Gastrocnemius medialis (tissue), 4 donors: ENCODE measurements around the gene EPSTI1. TPM values are rescaled to one million over a fixed set of nuclear protein-coding genes. Genes with fewer than 3 reads are reported as not detected.
"Not testable (repeated sequence)": the region's sequence is repeated elsewhere in the genome, so short reads cannot be mapped to it uniquely, and the experiment has no call there.

ENCODE experiments used
- ATAC-seq, 2 donors: fragments of 150-250 bp; one replicate each; pipeline ENCODE4 v1.9.1; 2016
- DNase-seq, 2 donors: peaks; one replicate each; pipeline ENCODE4 v3.0.0-alpha.2; 2019
- H3K27ac ChIP-seq, 4 donors: fragments of 200-600 bp; sonication (generic); 1 replicate in 1 of 4; 2 replicates in 3 of 4; pipeline ENCODE4 v1.5.1; 2016 to 2018; ENCODE audit warnings: mild to moderate bottlenecking in 2 of 4, moderate library complexity in 1 of 4
- H3K27me3 ChIP-seq, 3 donors: fragments of 200-600 bp; sonication (generic) in 2 of 3; 1 replicate in 1 of 3; 2 replicates in 2 of 3; pipeline versions ENCODE4 v1.5.1 to v1.6.0; 2016 to 2019; ENCODE audit warnings: mild to moderate bottlenecking in 1 of 3, moderate library complexity in 1 of 3
- H3K36me3 ChIP-seq, 2 donors: fragments of 200-600 bp; sonication (generic) in 1 of 2; one replicate each; pipeline ENCODE4 v1.5.1; 2017 to 2018
- H3K4me1 ChIP-seq, 2 donors: fragments of 200-600 bp; sonication (generic) in 1 of 2; one replicate each; pipeline ENCODE4 v1.5.1; 2016 to 2017; ENCODE audit warnings: mild to moderate bottlenecking in 2 of 2
- H3K4me3 ChIP-seq, 4 donors: fragments of 200-600 bp; sonication (generic) in 3 of 4; 1 replicate in 1 of 4; 2 replicates in 3 of 4; pipeline ENCODE4 v1.5.1; 2016 to 2019; ENCODE audit warnings: mild to moderate bottlenecking in 2 of 4
- H3K9me3 ChIP-seq, 3 donors: fragments of 200-600 bp; sonication (generic) in 2 of 3; 1 replicate in 1 of 3; 2 replicates in 2 of 3; pipeline ENCODE4 v1.5.1; 2016 to 2019
- CTCF ChIP-seq, 5 experiments: fragments of 450-650 bp in 3 of 5; fragments of 200-600 bp in 2 of 5; sonication (generic) in 2 of 5; IDR thresholded peaks in 4 of 5; conservative IDR thresholded peaks in 1 of 5; 1 replicate in 4 of 5; 2 replicates in 1 of 5; pipeline ENCODE4 v1.5.1; 2016 to 2019; ENCODE audit warnings: antibody characterized with exemption in 5 of 5, mild to moderate bottlenecking in 3 of 5, moderate library complexity in 3 of 5
- POLR2A ChIP-seq, 2 donors: fragments of 450-650 bp; IDR thresholded peaks; one replicate each; pipeline ENCODE4 v1.6.1; 2017; ENCODE audit warnings: antibody characterized with exemption in 2 of 2, mild to moderate bottlenecking in 2 of 2, moderate library complexity in 2 of 2
- in situ Hi-C, 4 donors: fragments of 200-750 bp; cut with MboI; loops; one replicate each; pipeline versions ENCODE4 v1.15.0 to v1.8.0; 2017; ENCODE audit warnings: low sequenced_read_pairs in 4 of 4
- intact Hi-C: fragments of 100-400 bp; cut with DNase I; formaldehyde crosslinking; loops from one replicate; pipeline ENCODE4 v1.15.1; 2023; ENCODE audit warnings: low total_unique reads
- total RNA-seq, 4 donors: library from RNA; depleted of rRNA; stranded (reverse); fragments of >200 nt; gene quantifications; one replicate each; pipeline versions ENCODE4 v1.1.0 to v1.2.3, GENCODE V29; 2016

EPSTI1 gene
- total RNA-seq: 1 to 10 TPM in 1 of 4 donors, under 1 TPM in 3; 0.42 to 2.0 (median 0.65) TPM

GRCh38 chr13:42991898-42992763 lies at the start of gene EPSTI1:
Gene EPSTI1, minus strand, starts transcription at chr13:42992241. Its CDS starts 76 bp downstream, at chr13:42992165.
- Histone ChIP-seq H3K4me3 (peak within 1 kb of the TSS; percentile 69 to 87 (median 76)), H3K27ac (peak within 1 kb of the TSS; percentile 46 to 76 (median 71)), H3K9me3 (no peaks in the 10 kb centered on the region), H3K36me3 (no peaks in the 10 kb centered on the region), H3K4me1 (peaks cover 0 to 15% of the 10 kb centered on the region in 2 donors), H3K27me3 (no peaks in the 10 kb centered on the region)
- TF ChIP-seq POLR2A (IDR thresholded peaks at IDR 0.05): no peak
- ATAC-seq (peak; percentile 80 to 88), DNase-seq (peak; percentile 24 to 35)
- intact Hi-C loops (no loop called here), in situ Hi-C loops (no loop called here)

- peaks cover 12 to 21% of the 10 kb centered on the region in 2 donors for H3K4me1 ChIP-seq
- no peaks in the 10 kb centered on the region for H3K9me3 ChIP-seq
- in situ Hi-C loops (no loop called here), intact Hi-C loops (no loop called here)
- DNase-seq: no peak
- no peaks in the 10 kb centered on the region for H3K27me3 ChIP-seq
- H3K27ac ChIP-seq: no peak overlapping the region
- H3K4me3 ChIP-seq: no peak overlapping the region
- no peak for ATAC-seq
- TF ChIP-seq POLR2A (IDR thresholded peaks at IDR 0.05) (no peak), CTCF (IDR thresholded peaks at IDR 0.05 in 4 of 5, conservative IDR thresholded peaks at IDR 0.05 in 1 of 5) (no peak)
- no peaks in the 10 kb centered on the region for H3K36me3 ChIP-seq
These were observed 49.4 kb upstream of the EPSTI1 start for GRCh38 chr13:43041369-43041921.

DNA sequence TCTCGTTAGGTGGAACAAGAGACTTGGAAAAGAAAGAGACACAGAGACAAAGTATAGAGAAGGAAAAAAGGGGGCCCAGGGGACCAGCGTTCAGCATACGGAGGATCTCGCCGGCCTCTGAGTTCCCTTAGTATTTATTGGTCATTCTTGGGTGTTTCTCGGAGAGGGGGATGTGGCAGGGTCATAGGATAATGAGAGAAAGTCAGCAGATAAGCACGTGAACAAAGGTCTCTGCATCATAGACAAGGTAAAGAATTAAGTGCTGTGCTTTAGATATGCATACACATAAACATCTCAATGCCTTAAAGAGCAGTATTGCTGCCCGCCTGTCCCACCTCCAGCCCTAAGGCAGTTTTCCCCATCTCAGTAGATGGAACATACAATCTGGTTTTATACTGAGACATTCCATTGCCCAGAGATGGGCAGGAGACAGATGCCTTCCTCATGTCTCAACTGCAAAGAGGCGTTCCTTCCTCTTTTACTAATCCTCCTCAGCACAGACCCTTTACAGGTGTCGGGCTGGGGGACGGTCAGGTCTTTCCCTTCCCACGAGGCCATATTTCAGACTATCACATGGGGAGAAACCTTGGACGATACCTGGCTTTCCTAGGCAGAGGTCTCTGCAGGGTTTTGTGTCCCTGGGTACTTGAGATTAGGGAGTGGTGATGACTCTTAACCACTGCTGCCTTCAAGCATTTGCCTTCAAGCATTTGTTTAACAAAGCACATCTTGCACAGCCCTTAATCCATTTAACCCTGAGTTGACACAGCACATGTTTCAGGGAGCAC lies 48.7 kb upstream of the EPSTI1 start:
- H3K36me3 ChIP-seq, H3K9me3 ChIP-seq, H3K27ac ChIP-seq, DNase-seq, H3K27me3 ChIP-seq, intact Hi-C loops, in situ Hi-C loops, ATAC-seq, H3K4me3 ChIP-seq: not testable (repeated sequence)
- peaks cover 16 to 21% of the 10 kb centered on the region in 2 donors for H3K4me1 ChIP-seq

- TF ChIP-seq POLR2A (IDR thresholded peaks at IDR 0.05) (no peak), CTCF (IDR thresholded peaks at IDR 0.05 in 4 of 5, conservative IDR thresholded peaks at IDR 0.05 in 1 of 5) (no peak)
- no peak overlapping the region for H3K27ac ChIP-seq
- no peak for DNase-seq
- H3K27me3 ChIP-seq: no peaks in the 10 kb centered on the region
- H3K4me3 ChIP-seq: no peak overlapping the region
- in situ Hi-C loops (no loop called here), intact Hi-C loops (no loop called here)
- H3K9me3 ChIP-seq: no peaks in the 10 kb centered on the region
- no peaks in the 10 kb centered on the region for H3K36me3 ChIP-seq
- ATAC-seq: no peak
- H3K4me1 ChIP-seq: peaks cover 13 to 20% of the 10 kb centered on the region in 2 donors
These were observed 47.9 kb upstream of the EPSTI1 start for GRCh38 chr13:43039966-43040365.

DNA sequence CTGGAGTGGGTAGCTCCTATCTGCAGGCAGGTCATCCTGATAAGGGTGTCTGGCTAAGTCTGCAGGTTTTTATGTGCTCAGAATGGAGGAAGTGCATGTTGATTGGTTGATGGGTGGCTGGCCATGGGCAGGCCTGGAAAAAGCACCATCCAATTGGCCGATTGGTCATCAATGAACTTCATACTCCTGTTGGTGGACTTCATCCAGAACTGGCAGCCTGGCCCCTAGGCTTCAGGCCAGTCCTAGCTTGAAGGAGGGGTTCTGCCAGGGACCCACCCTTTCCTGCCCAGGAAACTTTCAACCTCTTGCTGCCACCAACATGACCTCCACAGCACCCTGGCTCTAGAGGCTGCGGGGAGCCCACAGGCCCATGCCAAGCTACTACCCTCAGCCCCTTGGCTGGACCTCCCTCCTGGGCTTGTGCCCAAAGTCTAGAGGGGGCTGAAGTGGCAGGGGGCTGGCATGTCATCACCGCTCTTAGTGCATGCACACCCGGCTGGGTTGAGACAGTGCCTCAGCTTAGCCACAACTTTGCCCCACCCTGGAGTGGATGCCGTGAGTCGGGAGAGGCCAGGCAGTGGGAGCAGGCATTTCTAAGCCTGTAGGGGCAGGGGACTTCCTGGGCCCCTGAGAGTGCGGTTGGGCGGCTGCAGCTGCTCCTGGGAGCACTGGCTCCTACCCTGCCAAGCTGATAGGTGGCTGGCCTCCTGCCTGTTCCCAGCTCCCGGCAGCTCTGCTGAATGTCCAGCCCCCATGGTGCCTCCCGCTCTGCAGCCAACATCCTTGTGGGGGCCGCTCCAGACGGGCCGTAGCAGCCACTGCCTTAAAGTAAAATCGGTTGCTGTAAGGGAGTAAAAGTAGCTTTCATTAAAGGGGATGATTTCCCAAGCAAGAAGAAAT lies 44.6 kb upstream of the EPSTI1 start:
- intact Hi-C loops (no loop called here), in situ Hi-C loops (no loop called here)
- H3K4me3 ChIP-seq: no peak overlapping the region
- no peak for DNase-seq
- TF ChIP-seq CTCF (IDR thresholded peaks at IDR 0.05 in 4 of 5, conservative IDR thresholded peaks at IDR 0.05 in 1 of 5) (no peak), POLR2A (IDR thresholded peaks at IDR 0.05) (no peak)
- no peaks in the 10 kb centered on the region for H3K27me3 ChIP-seq
- no peaks in the 10 kb centered on the region for H3K36me3 ChIP-seq
- no peaks in the 10 kb centered on the region for H3K9me3 ChIP-seq
- H3K4me1 ChIP-seq: peaks cover 12 to 19% of the 10 kb centered on the region in 2 donors
- ATAC-seq: no peak
- H3K27ac ChIP-seq: no peak overlapping the region
